ENCODE measurements around the gene RYR1. TPM values are rescaled to one million over a fixed set of nuclear protein-coding genes. Genes with fewer than 3 reads are reported as not detected.

RYR1 gene
- total RNA-seq, 6 experiments from 2014 or later = 0.12 to 1.1 (median 0.49) TPM

- Histone ChIP-seq H3K27me3 (no peaks in the 10 kb centered on the region), H3K36me3 (no peaks in the 10 kb centered on the region), H3K9me3 (no peaks in the 10 kb centered on the region), H3K4me1 (no peaks in the 10 kb centered on the region), H3K27ac (no peak overlapping the region), H3K4me3 (no peak overlapping the region)
- intact Hi-C loops (cut with DNase I) = no loop called here
- no peak for TF ChIP-seq POLR2A (IDR thresholded peaks at IDR 0.05)
- no peak for TF ChIP-seq CTCF (IDR thresholded peaks at IDR 0.05)
- DNase-seq (no peak), ATAC-seq (no peak)
- 67% methylated on average over 3 of the region's 9 CpGs for WGBS (ENCODE audit: insufficient coverage, low coverage, low lambda C conversion rate, missing lambda C conversion rate)
Observed at GRCh38 chr19:38451629-38452028, 18.1 kb downstream of the RYR1 start.

GRCh38 chr19:38452430-38453366 lies 19.2 kb downstream of the RYR1 start:
- TF ChIP-seq POLR2A (IDR thresholded peaks at IDR 0.05) (no peak), CTCF (IDR thresholded peaks at IDR 0.05) (no peak)
- Histone ChIP-seq H3K9me3 (no peaks in the 10 kb centered on the region), H3K27ac (no peak overlapping the region), H3K27me3 (no peaks in the 10 kb centered on the region), H3K4me3 (no peak overlapping the region), H3K4me1 (no peaks in the 10 kb centered on the region), H3K36me3 (no peaks in the 10 kb centered on the region)
- peak in 1 of 4 donors; percentile 20 for ATAC-seq
- intact Hi-C loops (cut with DNase I) = no loop called here
- 57% methylated on average over 22 of the region's 45 CpGs for WGBS (ENCODE audit: insufficient coverage, low coverage, low lambda C conversion rate, missing lambda C conversion rate)
- DNase-seq = no peak

- H3K27ac ChIP-seq = no peak overlapping the region
- no peaks in the 10 kb centered on the region for H3K4me1 ChIP-seq
- no peaks in the 10 kb centered on the region for H3K9me3 ChIP-seq
- ATAC-seq = no peak
- H3K4me3 ChIP-seq = no peak overlapping the region
- no peaks in the 10 kb centered on the region for H3K36me3 ChIP-seq
- intact Hi-C loops (cut with DNase I) = no loop called here
- no peaks in the 10 kb centered on the region for H3K27me3 ChIP-seq
- TF ChIP-seq POLR2A (IDR thresholded peaks at IDR 0.05) (no peak), CTCF (IDR thresholded peaks at IDR 0.05) (no peak)
- WGBS (ENCODE audit: insufficient coverage, low coverage, low lambda C conversion rate, missing lambda C conversion rate) = 55% methylated on average over 3 of the region's 3 CpGs
- DNase-seq = no peak
Observed at GRCh38 chr19:38453596-38453995, 20.1 kb downstream of the RYR1 start.

GRCh38 chr19:38455031-38455430 lies 21.5 kb downstream of the RYR1 start:
- H3K27me3 ChIP-seq = no peaks in the 10 kb centered on the region
- no peaks in the 10 kb centered on the region for H3K9me3 ChIP-seq
- H3K36me3 ChIP-seq = no peaks in the 10 kb centered on the region
- TF ChIP-seq POLR2A (IDR thresholded peaks at IDR 0.05) (no peak), CTCF (IDR thresholded peaks at IDR 0.05) (no peak)
- ATAC-seq = no peak
- H3K4me1 ChIP-seq = no peaks in the 10 kb centered on the region
- no peak overlapping the region for H3K4me3 ChIP-seq
- 21% methylated on average over 4 of the region's 4 CpGs for WGBS (ENCODE audit: insufficient coverage, low coverage, low lambda C conversion rate, missing lambda C conversion rate)
- no peak for DNase-seq
- intact Hi-C loops (cut with DNase I) = no loop called here
- no peak overlapping the region for H3K27ac ChIP-seq

Measured in right lobe of liver (tissue), 6 donors.